Keratinocyte (primary cell): ENCODE results near the gene AAGAB. TPM values are rescaled to one million over a fixed set of nuclear protein-coding genes. Genes with fewer than 3 reads are reported as not detected.

Experiments
- DNase-seq: peaks from one replicate; pipeline ENCODE4 v3.0.0-alpha.2; 2011; ENCODE audit warnings: low read depth, missing footprints, low spot score
- FAIRE-seq: peaks from 2 replicates; lab custom pipeline; 2011; peaks lifted over from hg19 to GRCh38; lab: Jason Lieb, UNC
- H2AFZ ChIP-seq: 2 replicates; pipeline ENCODE4 v1.6.0; 2012; ENCODE audit warnings: low read length, control low read depth, inconsistent platforms; ENCODE audit not compliant: control insufficient read depth
- H3K27ac ChIP-seq: 2 replicates; pipeline ENCODE4 v1.5.1; 2011; ENCODE audit warnings: low read length; ENCODE audit not compliant: control insufficient read depth, insufficient read depth
- H3K27me3 ChIP-seq: 3 replicates; pipeline ENCODE4 v1.6.0; 2011; ENCODE audit warnings: low read length; ENCODE audit not compliant: control insufficient read depth, insufficient read depth; ENCODE audit errors: extremely low read depth
- H3K36me3 ChIP-seq, 2 experiments: 2 replicates in 1 of 2; 3 replicates in 1 of 2; pipeline ENCODE4 v1.5.1; 2011; ENCODE audit warnings: low read length in 2 of 2, mild to moderate bottlenecking in 1 of 2; ENCODE audit not compliant: control insufficient read depth in 2 of 2, insufficient read depth in 2 of 2; ENCODE audit errors: extremely low read depth in 1 of 2
- H3K4me1 ChIP-seq: 3 replicates; pipeline ENCODE4 v1.5.1; 2011; ENCODE audit warnings: low read length; ENCODE audit not compliant: control insufficient read depth, insufficient read depth; ENCODE audit errors: extremely low read depth
- H3K4me2 ChIP-seq: 3 replicates; pipeline ENCODE4 v1.6.0; 2011; ENCODE audit warnings: low read depth, low read length; ENCODE audit not compliant: control insufficient read depth, insufficient read depth; ENCODE audit errors: extremely low read depth
- H3K4me3 ChIP-seq, 3 experiments: fragments of 200-600 bp in 1 of 3; sonication (generic) in 1 of 3; 2 replicates in 2 of 3; 3 replicates in 1 of 3; pipeline ENCODE4 v1.5.1; 2011 to 2016; ENCODE audit warnings: low read length in 3 of 3, mild to moderate bottlenecking in 3 of 3, control low read depth in 2 of 3, inconsistent platforms in 1 of 3, low read depth in 1 of 3, mixed read lengths in 1 of 3, mixed run types in 1 of 3, moderate library complexity in 1 of 3; ENCODE audit not compliant: control insufficient read depth in 2 of 3, insufficient read depth in 2 of 3; ENCODE audit errors: extremely low read depth in 1 of 3
- H3K79me2 ChIP-seq: 2 replicates; pipeline ENCODE4 v1.6.0; 2012; ENCODE audit warnings: low read length; ENCODE audit not compliant: control insufficient read depth, insufficient read depth
- H3K9ac ChIP-seq: 3 replicates; pipeline ENCODE4 v1.6.0; 2011; ENCODE audit warnings: low read length; ENCODE audit not compliant: control insufficient read depth, insufficient read depth; ENCODE audit errors: extremely low read depth
- H3K9me1 ChIP-seq: 3 replicates; pipeline ENCODE4 v1.6.0; 2011; ENCODE audit warnings: low read length; ENCODE audit not compliant: control insufficient read depth, insufficient read depth; ENCODE audit errors: extremely low read depth
- H3K9me3 ChIP-seq: 2 replicates; pipeline ENCODE4 v1.5.1; 2012; ENCODE audit warnings: low read depth, low read length; ENCODE audit not compliant: control insufficient read depth
- H4K20me1 ChIP-seq: 3 replicates; pipeline ENCODE4 v1.6.0; 2011; ENCODE audit warnings: low read length; ENCODE audit not compliant: control insufficient read depth, insufficient read depth; ENCODE audit errors: extremely low read depth
- EZH2 ChIP-seq: IDR thresholded peaks from one replicate; pipeline ENCODE4 v1.6.1; 2012; ENCODE audit warnings: inconsistent platforms, mild to moderate bottlenecking, low read length, moderate library complexity
- dilution Hi-C: fragments of 300-500 bp; cut with MboI; formaldehyde crosslinking; loops from one replicate; pipeline ENCODE4 v1.7.0; 2020; ENCODE audit warnings: low sequenced_read_pairs; ENCODE audit not compliant: extremely low pct_ligation_motif_present
- polyA plus RNA-seq, 5 experiments: library from polyadenylated mRNA; depleted of rRNA in 3 of 5; stranded (reverse) in 3 of 5; stranded (forward) in 1 of 5; unstranded in 1 of 5; fragments of >200 nt; gene quantifications; 1 replicate in 1 of 5; 2 replicates in 3 of 5; 3 replicates in 1 of 5; pipeline versions ENCODE4 v1.2.1 to v1.2.3, GENCODE V29; 2011 to 2012; ENCODE audit warnings: missing spikeins in 2 of 5, low read depth in 1 of 5, low replicate concordance in 1 of 5
- TF ChIP-seq, protein P1 (sequence below), 3 experiments: IDR thresholded peaks in 1 of 3; conservative IDR thresholded peaks in 1 of 3; optimal IDR thresholded peaks in 1 of 3; 2 replicates in 2 of 3; 3 replicates in 1 of 3; pipeline versions ENCODE3 to v1.5.1; 2011; ENCODE audit warnings: low read length in 3 of 3, mild to moderate bottlenecking in 3 of 3, moderate library complexity in 2 of 3, control low read depth in 1 of 3, inconsistent platforms in 1 of 3; ENCODE audit not compliant: insufficient read depth in 2 of 3; ENCODE audit errors: extremely low read depth in 1 of 3

AAGAB gene
- polyA plus RNA-seq, 1 donor (not counting 4 experiments of a cell fraction or from before 2014, with no cell fraction given) = 82.7 TPM

- peak; percentile 75 for FAIRE-seq
- no peak for DNase-seq
- TF ChIP-seq, protein P1, sequence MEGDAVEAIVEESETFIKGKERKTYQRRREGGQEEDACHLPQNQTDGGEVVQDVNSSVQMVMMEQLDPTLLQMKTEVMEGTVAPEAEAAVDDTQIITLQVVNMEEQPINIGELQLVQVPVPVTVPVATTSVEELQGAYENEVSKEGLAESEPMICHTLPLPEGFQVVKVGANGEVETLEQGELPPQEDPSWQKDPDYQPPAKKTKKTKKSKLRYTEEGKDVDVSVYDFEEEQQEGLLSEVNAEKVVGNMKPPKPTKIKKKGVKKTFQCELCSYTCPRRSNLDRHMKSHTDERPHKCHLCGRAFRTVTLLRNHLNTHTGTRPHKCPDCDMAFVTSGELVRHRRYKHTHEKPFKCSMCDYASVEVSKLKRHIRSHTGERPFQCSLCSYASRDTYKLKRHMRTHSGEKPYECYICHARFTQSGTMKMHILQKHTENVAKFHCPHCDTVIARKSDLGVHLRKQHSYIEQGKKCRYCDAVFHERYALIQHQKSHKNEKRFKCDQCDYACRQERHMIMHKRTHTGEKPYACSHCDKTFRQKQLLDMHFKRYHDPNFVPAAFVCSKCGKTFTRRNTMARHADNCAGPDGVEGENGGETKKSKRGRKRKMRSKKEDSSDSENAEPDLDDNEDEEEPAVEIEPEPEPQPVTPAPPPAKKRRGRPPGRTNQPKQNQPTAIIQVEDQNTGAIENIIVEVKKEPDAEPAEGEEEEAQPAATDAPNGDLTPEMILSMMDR (optimal IDR thresholded peaks at IDR 0.05 in 1 of 3, IDR thresholded peaks at IDR 0.05 in 1 of 3, conservative IDR thresholded peaks at IDR 0.05 in 1 of 3; ENCODE audit: extremely low read depth in 1 of 3, insufficient read depth in 2 of 3, low read length in 3 of 3) = no peak
- no peak for TF ChIP-seq EZH2
Observed at GRCh38 chr15:67267951-67268941, 13.8 kb upstream of the AAGAB start.

DNA sequence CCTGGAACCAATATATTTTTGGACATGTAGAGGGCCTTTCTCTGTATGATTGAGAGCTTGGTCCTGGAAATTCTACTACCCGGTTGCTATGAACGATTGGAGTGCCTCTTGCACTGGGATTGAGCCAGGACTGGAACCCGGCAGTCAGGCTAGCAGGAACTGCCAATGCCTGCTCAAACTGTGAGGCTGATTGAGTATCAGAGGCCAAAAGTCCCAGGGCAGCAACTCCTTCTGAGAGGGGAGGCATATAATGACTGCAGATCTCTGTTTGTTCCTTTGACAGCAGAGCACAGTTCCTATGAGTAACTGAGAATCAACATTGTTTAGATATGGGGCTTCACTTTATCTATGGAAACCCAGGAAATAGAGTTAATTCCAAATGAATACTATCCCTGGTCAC, 13.0 kb upstream of the AAGAB start:
- Histone ChIP-seq H3K9me1 (no peaks in the 10 kb centered on the region), H2AFZ (no peak overlapping the region), H3K4me3 (no peak overlapping the region), H3K79me2 (no peaks in the 10 kb centered on the region), H3K9ac (no peak overlapping the region), H3K9me3 (no peaks in the 10 kb centered on the region), H3K4me2 (no peak overlapping the region), H3K27ac (no peak overlapping the region), H3K27me3 (no peaks in the 10 kb centered on the region), H3K36me3 (no peaks in the 10 kb centered on the region), H3K4me1 (no peaks in the 10 kb centered on the region), H4K20me1 (no peaks in the 10 kb centered on the region)
- dilution Hi-C loops = no loop called here
- FAIRE-seq (no peak), DNase-seq (no peak)
- no peak for TF ChIP-seq EZH2
- TF ChIP-seq, protein P1 (optimal IDR thresholded peaks at IDR 0.05 in 1 of 3, IDR thresholded peaks at IDR 0.05 in 1 of 3, conservative IDR thresholded peaks at IDR 0.05 in 1 of 3; ENCODE audit: extremely low read depth in 1 of 3, insufficient read depth in 2 of 3, low read length in 3 of 3) = no peak

More at GRCh38 chr15:67267951-67268941, 13.8 kb upstream of the AAGAB start:
- no peaks in the 10 kb centered on the region for H3K9me3 ChIP-seq
- H3K4me1 ChIP-seq = no peaks in the 10 kb centered on the region
- no peaks in the 10 kb centered on the region for H3K27me3 ChIP-seq
- H3K9ac ChIP-seq = no peak overlapping the region
- no peak overlapping the region for H3K27ac ChIP-seq
- no peaks in the 10 kb centered on the region for H3K36me3 ChIP-seq
- H3K4me2 ChIP-seq = no peak overlapping the region
- no peaks in the 10 kb centered on the region for H3K79me2 ChIP-seq
- no peaks in the 10 kb centered on the region for H4K20me1 ChIP-seq
- no peak overlapping the region for H3K4me3 ChIP-seq
- dilution Hi-C loops = no loop called here
- no peaks in the 10 kb centered on the region for H3K9me1 ChIP-seq
- H2AFZ ChIP-seq = no peak overlapping the region
